Skeletal muscle satellite cell (primary cell): ENCODE results near the gene MYO5B.

Experiments
- H3K27me3 ChIP-seq: 2 replicates; pipeline ENCODE4 v1.7.0; 2013; ENCODE audit warnings: low read length; ENCODE audit not compliant: control insufficient read depth, insufficient read depth
- H3K36me3 ChIP-seq: 2 replicates; pipeline ENCODE4 v1.7.0; 2013; ENCODE audit warnings: mild to moderate bottlenecking, control low read depth, low read length; ENCODE audit not compliant: insufficient read depth
- H3K4me1 ChIP-seq: 2 replicates; pipeline ENCODE4 v1.7.0; 2013; ENCODE audit warnings: low read length; ENCODE audit not compliant: control insufficient read depth, insufficient read depth
- H3K4me2 ChIP-seq: 2 replicates; pipeline ENCODE4 v1.7.0; 2013; ENCODE audit warnings: mild to moderate bottlenecking, low read length
- H3K4me3 ChIP-seq: 2 replicates; pipeline ENCODE4 v1.7.0; 2013; ENCODE audit warnings: low read length
- H3K9ac ChIP-seq: 2 replicates; pipeline ENCODE4 v1.7.0; 2013; ENCODE audit warnings: mild to moderate bottlenecking, low read depth, low read length, moderate library complexity
- H3K9me3 ChIP-seq: replicated peaks from 2 replicates; pipeline ENCODE4 v1.7.0; 2013; ENCODE audit warnings: mild to moderate bottlenecking, control low read depth, low read length

Gene MYO5B

DNA sequence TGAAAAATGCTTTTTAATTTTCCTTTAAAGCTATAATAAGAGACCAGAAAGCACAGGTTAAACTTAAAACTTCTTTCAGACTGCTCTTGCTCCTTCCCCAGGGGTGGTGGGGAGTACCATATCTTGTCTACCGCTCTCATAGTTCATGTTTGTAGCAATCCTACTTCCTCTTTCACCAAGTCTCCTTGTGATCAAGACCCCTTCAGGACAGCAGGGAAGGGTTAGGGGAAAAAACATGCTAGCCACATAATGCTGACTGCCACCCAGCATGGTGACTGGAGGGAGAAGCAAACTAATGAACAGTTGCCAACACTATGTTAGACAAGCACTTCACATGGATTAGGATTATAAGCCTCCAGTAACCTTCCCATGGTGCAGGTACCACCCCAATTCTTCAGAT lies 8.6 kb downstream of the MYO5B start:
- no peak overlapping the region for H3K9ac ChIP-seq
- no peaks in the 10 kb centered on the region for H3K4me1 ChIP-seq
- no peak overlapping the region for H3K4me3 ChIP-seq
- no peak overlapping the region for H3K4me2 ChIP-seq
- no peaks in the 10 kb centered on the region for H3K36me3 ChIP-seq
- H3K27me3 ChIP-seq = peaks cover 40% of the 10 kb centered on the region
- H3K9me3 ChIP-seq = no peaks in the 10 kb centered on the region

- no peaks in the 10 kb centered on the region for H3K36me3 ChIP-seq
- H3K4me3 ChIP-seq = no peak overlapping the region
- no peak overlapping the region for H3K9ac ChIP-seq
These were observed 11.4 kb downstream of the MYO5B start for GRCh38 chr18:50183556-50183955.

GRCh38 chr18:50182511-50182910 lies 12.4 kb downstream of the MYO5B start:
- Histone ChIP-seq H3K9me3 (no peaks in the 10 kb centered on the region), H3K27me3 (peaks cover 36% of the 10 kb centered on the region), H3K36me3 (no peaks in the 10 kb centered on the region), H3K4me3 (no peak overlapping the region), H3K9ac (no peak overlapping the region), H3K4me1 (no peaks in the 10 kb centered on the region), H3K4me2 (no peak overlapping the region)

More at GRCh38 chr18:50183556-50183955, 11.4 kb downstream of the MYO5B start:
- Histone ChIP-seq H3K9me3 (no peaks in the 10 kb centered on the region), H3K4me2 (no peak overlapping the region), H3K4me1 (no peaks in the 10 kb centered on the region), H3K27me3 (peaks cover 29% of the 10 kb centered on the region)

- H3K4me1 ChIP-seq = no peaks in the 10 kb centered on the region
- no peak overlapping the region for H3K9ac ChIP-seq
- H3K4me3 ChIP-seq = no peak overlapping the region
These were observed 13.4 kb downstream of the MYO5B start for GRCh38 chr18:50181590-50181989.

DNA sequence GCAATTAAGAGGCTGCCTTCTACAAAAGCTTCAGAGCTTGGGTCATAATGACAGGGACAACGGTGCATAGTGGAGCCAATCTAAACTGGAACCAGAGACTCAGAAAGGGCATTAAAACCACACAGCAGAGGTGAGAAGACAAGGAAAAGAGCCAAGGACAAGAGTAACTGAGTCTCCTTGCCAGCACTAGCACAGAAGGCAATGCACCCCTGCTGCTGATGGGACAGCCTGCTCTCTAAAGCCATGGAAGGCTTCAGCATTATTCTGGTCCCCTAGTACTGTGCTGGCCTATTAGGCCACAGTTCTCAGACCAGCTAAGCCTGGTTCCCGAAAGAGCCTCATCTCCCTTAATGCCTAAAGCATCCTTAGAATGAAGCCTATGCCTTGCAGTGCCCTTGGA lies 15.5 kb downstream of the MYO5B start:
- H3K9me3 ChIP-seq = no peaks in the 10 kb centered on the region
- no peak overlapping the region for H3K4me3 ChIP-seq
- H3K4me2 ChIP-seq = no peak overlapping the region
- no peaks in the 10 kb centered on the region for H3K4me1 ChIP-seq
- peaks cover 41% of the 10 kb centered on the region for H3K27me3 ChIP-seq
- H3K36me3 ChIP-seq = no peaks in the 10 kb centered on the region
- H3K9ac ChIP-seq = no peak overlapping the region

More at GRCh38 chr18:50181590-50181989, 13.4 kb downstream of the MYO5B start:
- Histone ChIP-seq H3K4me2 (no peak overlapping the region), H3K27me3 (peaks cover 43% of the 10 kb centered on the region), H3K9me3 (no peaks in the 10 kb centered on the region), H3K36me3 (no peaks in the 10 kb centered on the region)

- no peak overlapping the region for H3K4me2 ChIP-seq
These were observed 17.5 kb downstream of the MYO5B start for GRCh38 chr18:50177294-50177992.

DNA sequence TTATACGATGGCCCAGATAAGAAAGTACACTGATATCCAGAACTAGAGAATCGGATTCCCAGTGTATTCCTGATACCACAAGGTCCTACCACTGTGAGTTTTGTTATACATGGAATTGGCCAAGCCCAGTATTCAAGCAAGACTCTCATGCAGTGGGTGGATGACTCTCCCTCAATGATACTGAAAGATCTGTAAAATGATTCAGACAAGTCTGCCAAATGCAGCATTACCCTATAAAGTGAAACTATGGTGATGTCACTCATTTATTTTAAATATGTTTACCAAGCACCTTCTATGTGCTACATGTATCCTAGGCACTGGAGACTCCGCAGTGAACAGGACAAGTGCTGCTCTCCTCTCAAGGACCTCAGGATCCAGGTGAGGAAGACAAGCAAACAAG lies 22.6 kb downstream of the MYO5B start:
- Histone ChIP-seq H3K9me3 (no peaks in the 10 kb centered on the region), H3K36me3 (no peaks in the 10 kb centered on the region), H3K4me1 (no peaks in the 10 kb centered on the region), H3K4me3 (no peak overlapping the region), H3K4me2 (no peak overlapping the region), H3K9ac (no peak overlapping the region), H3K27me3 (peaks cover 17% of the 10 kb centered on the region)

More at GRCh38 chr18:50177294-50177992, 17.5 kb downstream of the MYO5B start:
- no peak overlapping the region for H3K4me3 ChIP-seq
- no peaks in the 10 kb centered on the region for H3K9me3 ChIP-seq
- no peaks in the 10 kb centered on the region for H3K36me3 ChIP-seq
- no peaks in the 10 kb centered on the region for H3K4me1 ChIP-seq
- peaks cover 43% of the 10 kb centered on the region for H3K27me3 ChIP-seq
- H3K9ac ChIP-seq = no peak overlapping the region

GRCh38 chr18:50171406-50171805 lies 23.5 kb downstream of the MYO5B start:
- H3K27me3 ChIP-seq = peaks cover 14% of the 10 kb centered on the region
- no peak overlapping the region for H3K9ac ChIP-seq
- H3K36me3 ChIP-seq = no peaks in the 10 kb centered on the region
- H3K4me3 ChIP-seq = no peak overlapping the region
- H3K9me3 ChIP-seq = no peaks in the 10 kb centered on the region
- H3K4me2 ChIP-seq = no peak overlapping the region
- no peaks in the 10 kb centered on the region for H3K4me1 ChIP-seq

- Histone ChIP-seq H3K9me3 (no peaks in the 10 kb centered on the region), H3K4me3 (no peak overlapping the region), H3K9ac (no peak overlapping the region), H3K36me3 (no peaks in the 10 kb centered on the region), H3K4me1 (no peaks in the 10 kb centered on the region), H3K4me2 (no peak overlapping the region), H3K27me3 (peaks cover 14% of the 10 kb centered on the region)
These were observed 24.9 kb downstream of the MYO5B start for GRCh38 chr18:50170004-50170403.

GRCh38 chr18:50169149-50169548 lies 25.8 kb downstream of the MYO5B start:
- H3K27me3 ChIP-seq = peaks cover 8% of the 10 kb centered on the region
- no peaks in the 10 kb centered on the region for H3K4me1 ChIP-seq
- no peak overlapping the region for H3K4me3 ChIP-seq
- no peak overlapping the region for H3K9ac ChIP-seq
- H3K36me3 ChIP-seq = no peaks in the 10 kb centered on the region
- no peaks in the 10 kb centered on the region for H3K9me3 ChIP-seq
- no peak overlapping the region for H3K4me2 ChIP-seq

DNA sequence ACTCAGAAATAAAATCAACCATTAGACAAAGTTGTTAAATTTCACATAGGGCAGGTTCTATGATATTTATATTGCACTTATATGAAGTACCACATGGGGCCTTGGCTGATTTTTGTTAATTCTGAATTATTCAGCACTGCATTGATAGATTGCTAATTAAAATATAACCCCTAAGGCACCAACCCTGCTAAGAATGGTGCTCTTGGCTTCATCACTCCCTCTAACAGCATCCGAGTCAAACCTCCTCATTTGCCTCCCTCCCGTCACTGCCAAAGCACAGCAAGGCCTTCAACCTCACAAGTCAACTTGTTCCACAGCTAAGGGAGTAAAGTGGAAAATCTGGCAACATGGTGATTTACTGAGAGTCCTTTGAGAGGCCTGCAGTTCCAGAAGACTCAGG lies 27.0 kb downstream of the MYO5B start:
- Histone ChIP-seq H3K36me3 (no peaks in the 10 kb centered on the region), H3K4me1 (no peaks in the 10 kb centered on the region), H3K9ac (no peak overlapping the region), H3K4me3 (no peak overlapping the region), H3K27me3 (peaks cover 13% of the 10 kb centered on the region), H3K9me3 (no peaks in the 10 kb centered on the region), H3K4me2 (no peak overlapping the region)

DNA sequence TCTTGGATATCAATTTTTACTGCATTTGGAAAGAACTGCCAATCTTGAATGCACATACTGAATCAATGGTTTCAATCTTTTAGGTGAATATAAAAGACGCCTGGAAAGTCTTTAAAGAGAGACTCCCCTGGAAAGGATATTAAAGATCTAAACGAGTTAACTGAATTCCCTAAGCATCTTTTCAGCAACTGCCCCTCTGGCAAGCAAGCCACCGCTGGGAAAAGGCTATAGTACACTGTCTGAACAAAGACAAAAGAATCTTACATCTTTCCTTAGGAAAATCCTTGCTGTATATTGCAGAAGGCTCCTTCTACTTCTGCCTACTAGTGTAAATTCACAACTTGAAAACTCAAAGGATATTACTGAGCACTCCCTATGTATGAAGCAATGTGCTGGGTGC lies 28.0 kb downstream of the MYO5B start:
- H3K9ac ChIP-seq = no peak overlapping the region

More for the DNA sequence above, 28.0 kb downstream of the MYO5B start:
- Histone ChIP-seq H3K36me3 (no peaks in the 10 kb centered on the region), H3K9me3 (no peaks in the 10 kb centered on the region), H3K27me3 (peaks cover 22% of the 10 kb centered on the region), H3K4me2 (no peak overlapping the region), H3K4me1 (no peaks in the 10 kb centered on the region), H3K4me3 (no peak overlapping the region)
